Sigmoid colon (tissue), 7 donors: Measurements from ENCODE around the gene IPCEF1. TPM values are rescaled to one million over a fixed set of nuclear protein-coding genes. Genes with fewer than 3 reads are reported as not detected.
"Not testable (repeated sequence)": the region's sequence is repeated elsewhere in the genome, so short reads cannot be mapped to it uniquely, and the experiment has no call there.

Source experiments
- DNase-seq: peaks from one replicate; pipeline ENCODE4 v3.0.0-alpha.2; 2019
- H3K27ac ChIP-seq, 4 donors: fragments of 200-600 bp; sonication (generic); one replicate each; pipeline ENCODE4 v1.5.1; 2016 to 2019; ENCODE audit warnings: mild to moderate bottlenecking in 1 of 4
- H3K27me3 ChIP-seq, 3 donors: fragments of 200-600 bp; sonication (generic); one replicate each; pipeline ENCODE4 v1.5.1; 2019; ENCODE audit warnings: mild to moderate bottlenecking in 1 of 3
- H3K36me3 ChIP-seq, 4 donors: fragments of 200-600 bp; sonication (generic); one replicate each; pipeline ENCODE4 v1.5.1; 2016 to 2019
- H3K4me1 ChIP-seq, 4 donors: fragments of 200-600 bp; sonication (generic); one replicate each; pipeline ENCODE4 v1.5.1; 2017 to 2019
- H3K4me3 ChIP-seq, 4 donors: fragments of 200-600 bp; sonication (generic); one replicate each; pipeline ENCODE4 v1.5.1; 2017 to 2019; ENCODE audit warnings: mild to moderate bottlenecking in 2 of 4, moderate library complexity in 1 of 4
- H3K9me3 ChIP-seq, 4 donors: fragments of 200-600 bp in 3 of 4; sonication (generic) in 3 of 4; one replicate each; pipeline versions ENCODE4 v1.5.1 to v1.6.1; 2013 to 2019
- EP300 ChIP-seq, 4 donors: sonication (generic); formaldehyde crosslinking; IDR thresholded peaks; one replicate each; pipeline ENCODE4 v1.6.1; 2017; ENCODE audit warnings: antibody characterized with exemption in 4 of 4
- POLR2A ChIP-seq, 2 donors: fragments of 450-650 bp; IDR thresholded peaks; one replicate each; pipeline ENCODE4 v1.6.1; 2016; ENCODE audit warnings: antibody characterized with exemption in 2 of 2, mild to moderate bottlenecking in 2 of 2, moderate library complexity in 2 of 2
- POLR2AphosphoS5 ChIP-seq, 4 donors: sonication (generic); formaldehyde crosslinking; IDR thresholded peaks; one replicate each; pipeline ENCODE4 v1.6.1; 2017; ENCODE audit warnings: antibody characterized with exemption in 4 of 4
- WGBS, 2 donors: extraction: QIAGEN DNeasy Blood & Tissue Kit; methylation state at CpG; one replicate each; pipeline ENCODE4 v1.1.7; 2013; 5-methylcytosine and 5-hydroxymethylcytosine counted together
- intact Hi-C: fragments of 100-400 bp; cut with DNase I; formaldehyde crosslinking; loops from one replicate; pipeline ENCODE4 v1.15.1; 2023
- polyA plus RNA-seq, 3 donors: library from polyadenylated mRNA; stranded (reverse); fragments of 200-250 nt; gene quantifications; one replicate each; pipeline ENCODE4 v1.2.3, GENCODE V29; 2013
- total RNA-seq, 4 donors: library from RNA; depleted of rRNA; stranded (reverse); fragments of >200 nt; gene quantifications; one replicate each; pipeline ENCODE4 v1.1.0, GENCODE V29; 2016
- TF ChIP-seq, protein P1 (sequence below), 4 experiments: fragments of 450-650 bp in 3 of 4; fragments of 200-600 bp in 1 of 4; IDR thresholded peaks; one replicate each; pipeline ENCODE4 v1.5.1; 2016 to 2019; ENCODE audit warnings: antibody characterized with exemption in 4 of 4, mild to moderate bottlenecking in 3 of 4, moderate library complexity in 2 of 4
- donor health status: healthy with polysubstance abuse.
- donor health status: Bipolar disorder and iron deficiency.
- donor health status: healthy.

IPCEF1 gene
- total and polyA plus RNA-seq, 7 donors = 0.28 to 5.5 (median 0.71) TPM

DNA sequence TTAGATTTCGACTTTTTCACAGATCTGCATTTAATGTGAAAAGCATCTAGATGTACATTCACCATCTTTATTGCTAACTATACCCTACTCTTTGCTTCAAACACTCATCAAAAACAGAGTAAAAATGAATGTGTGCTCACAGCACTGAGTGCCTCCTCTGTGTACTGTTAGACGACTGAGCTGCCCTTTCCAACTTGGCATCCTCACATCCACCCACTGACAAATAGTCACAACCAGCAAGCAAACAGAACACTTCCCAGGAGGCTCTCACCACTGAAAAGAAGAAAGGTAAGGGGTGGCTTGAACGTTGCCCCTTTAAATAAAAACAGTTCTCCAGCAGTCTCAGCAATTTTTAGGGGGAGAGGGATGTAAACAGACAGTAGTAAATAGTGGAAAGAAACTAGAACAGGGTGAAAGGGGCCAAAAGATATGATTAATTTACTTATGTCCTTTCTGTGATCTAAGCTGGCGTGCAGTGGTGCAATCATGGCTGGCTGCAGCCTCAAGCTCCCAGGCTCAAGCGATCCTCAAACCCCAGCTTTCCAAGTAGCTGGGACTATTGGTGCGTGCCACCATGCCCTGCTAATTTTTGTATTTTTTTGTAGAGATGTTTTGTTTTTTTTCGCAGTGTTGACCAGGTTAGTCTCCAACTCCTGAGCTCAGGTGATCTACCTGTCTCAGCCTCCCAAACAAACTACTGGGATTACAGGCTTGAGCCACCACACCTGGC lies 48.7 kb downstream of the IPCEF1 start:
- Histone ChIP-seq H3K4me1 (no peaks in the 10 kb centered on the region), H3K9me3 (no peaks in the 10 kb centered on the region), H3K36me3 (no peaks in the 10 kb centered on the region), H3K27me3 (no peaks in the 10 kb centered on the region), H3K4me3 (no peak overlapping the region), H3K27ac (no peak overlapping the region)
- TF ChIP-seq POLR2AphosphoS5 (IDR thresholded peaks at IDR 0.05) = no peak
- TF ChIP-seq, protein P1, sequence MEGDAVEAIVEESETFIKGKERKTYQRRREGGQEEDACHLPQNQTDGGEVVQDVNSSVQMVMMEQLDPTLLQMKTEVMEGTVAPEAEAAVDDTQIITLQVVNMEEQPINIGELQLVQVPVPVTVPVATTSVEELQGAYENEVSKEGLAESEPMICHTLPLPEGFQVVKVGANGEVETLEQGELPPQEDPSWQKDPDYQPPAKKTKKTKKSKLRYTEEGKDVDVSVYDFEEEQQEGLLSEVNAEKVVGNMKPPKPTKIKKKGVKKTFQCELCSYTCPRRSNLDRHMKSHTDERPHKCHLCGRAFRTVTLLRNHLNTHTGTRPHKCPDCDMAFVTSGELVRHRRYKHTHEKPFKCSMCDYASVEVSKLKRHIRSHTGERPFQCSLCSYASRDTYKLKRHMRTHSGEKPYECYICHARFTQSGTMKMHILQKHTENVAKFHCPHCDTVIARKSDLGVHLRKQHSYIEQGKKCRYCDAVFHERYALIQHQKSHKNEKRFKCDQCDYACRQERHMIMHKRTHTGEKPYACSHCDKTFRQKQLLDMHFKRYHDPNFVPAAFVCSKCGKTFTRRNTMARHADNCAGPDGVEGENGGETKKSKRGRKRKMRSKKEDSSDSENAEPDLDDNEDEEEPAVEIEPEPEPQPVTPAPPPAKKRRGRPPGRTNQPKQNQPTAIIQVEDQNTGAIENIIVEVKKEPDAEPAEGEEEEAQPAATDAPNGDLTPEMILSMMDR (IDR thresholded peaks at IDR 0.05) = no peak
- TF ChIP-seq POLR2A (IDR thresholded peaks at IDR 0.05) = no peak
- TF ChIP-seq EP300 (IDR thresholded peaks at IDR 0.05) = no peak
- no peak for DNase-seq
- intact Hi-C loops = no loop called here
- 88 to 91% methylated on average over 7 of the region's 7 CpGs for WGBS, 2 donors

DNA sequence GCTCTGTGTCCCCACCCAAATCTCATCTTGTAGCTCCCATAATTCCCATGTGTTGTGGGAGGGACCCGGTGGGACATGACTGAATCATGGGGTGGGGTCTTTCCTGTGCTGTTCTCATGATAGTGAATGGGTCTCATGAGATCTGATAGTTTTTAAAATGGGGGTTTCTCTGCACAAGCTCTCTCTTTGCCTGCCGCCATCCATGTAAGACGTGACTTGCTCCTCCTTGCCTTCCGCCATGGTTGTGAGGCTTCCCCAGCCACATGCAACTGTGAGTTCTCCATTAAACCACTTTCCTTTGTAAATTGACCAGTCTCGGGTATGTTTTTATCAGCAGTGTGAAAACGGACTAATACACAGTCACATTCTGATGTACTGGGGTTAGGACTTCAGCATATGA lies 49.5 kb downstream of the IPCEF1 start:
- H3K27ac ChIP-seq, H3K27me3 ChIP-seq, intact Hi-C loops: not testable (repeated sequence)

DNA sequence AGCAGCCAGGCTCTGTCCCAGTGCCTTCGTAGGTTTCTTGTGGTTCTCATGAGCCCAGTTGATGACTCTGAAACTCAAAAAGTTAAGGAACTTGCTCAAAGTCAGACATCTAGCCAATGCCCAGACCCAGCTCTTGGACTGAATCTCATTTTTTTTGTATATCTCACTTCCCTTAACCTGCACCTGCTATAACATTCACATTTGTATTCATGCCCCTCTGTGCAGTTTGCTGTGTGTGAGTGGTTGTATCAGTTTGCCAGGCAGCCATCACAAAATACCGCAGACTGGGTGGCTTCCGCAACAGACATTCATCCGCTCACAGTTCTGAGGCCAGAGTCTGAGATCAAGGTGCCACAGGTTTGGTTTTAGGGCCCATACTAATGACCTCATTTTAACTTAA lies 49.9 kb downstream of the IPCEF1 start:
- no peak overlapping the region for H3K27ac ChIP-seq
- H3K9me3 ChIP-seq = no peaks in the 10 kb centered on the region
- H3K36me3 ChIP-seq = no peaks in the 10 kb centered on the region
- intact Hi-C loops = no loop called here
- H3K4me1 ChIP-seq = peaks cover 0 to under 1% (median 0%) of the 10 kb centered on the region in 4 donors
- no peaks in the 10 kb centered on the region for H3K27me3 ChIP-seq
- DNase-seq = no peak
- WGBS, 2 donors = 88 to 96% methylated on average over 4 of the region's 4 CpGs
- no peak overlapping the region for H3K4me3 ChIP-seq
- no peak for TF ChIP-seq EP300 (IDR thresholded peaks at IDR 0.05)
- TF ChIP-seq POLR2AphosphoS5 (IDR thresholded peaks at IDR 0.05) = no peak
- TF ChIP-seq, protein P1 (IDR thresholded peaks at IDR 0.05) = no peak
- no peak for TF ChIP-seq POLR2A (IDR thresholded peaks at IDR 0.05)

More for the DNA sequence above, 49.5 kb downstream of the IPCEF1 start:
- H3K36me3 ChIP-seq, H3K4me1 ChIP-seq, H3K4me3 ChIP-seq, DNase-seq, H3K9me3 ChIP-seq: not testable (repeated sequence)
- 92 to 95% methylated on average over 6 of the region's 6 CpGs for WGBS, 2 donors

DNA sequence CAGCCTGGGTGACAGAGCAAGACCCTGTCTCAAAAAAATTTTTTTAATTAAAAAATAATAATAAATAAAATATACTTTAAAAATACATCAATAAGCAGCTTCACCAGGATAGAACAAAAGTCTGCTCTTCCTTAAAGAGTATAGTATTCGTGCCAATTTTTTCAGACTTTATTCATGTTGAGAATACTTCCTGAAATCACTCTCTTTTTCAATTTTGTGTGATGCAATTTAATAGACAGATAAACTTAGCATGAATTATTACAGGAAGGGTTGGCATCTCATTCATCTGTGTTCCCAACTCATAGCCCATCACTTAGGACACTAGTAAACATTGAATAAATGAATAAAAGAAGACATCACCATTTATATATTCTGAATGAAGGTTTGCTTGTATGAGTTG lies 52.4 kb downstream of the IPCEF1 start:
- no peak for TF ChIP-seq POLR2A (IDR thresholded peaks at IDR 0.05)
- TF ChIP-seq, protein P1 (IDR thresholded peaks at IDR 0.05) = no peak
- TF ChIP-seq EP300 (IDR thresholded peaks at IDR 0.05) = no peak
- no peak for TF ChIP-seq POLR2AphosphoS5 (IDR thresholded peaks at IDR 0.05)
- Histone ChIP-seq H3K36me3 (no peaks in the 10 kb centered on the region), H3K27ac (no peak overlapping the region), H3K9me3 (no peaks in the 10 kb centered on the region), H3K27me3 (no peaks in the 10 kb centered on the region), H3K4me1 (peaks cover 0 to 10% (median 1%) of the 10 kb centered on the region in 4 donors), H3K4me3 (no peak overlapping the region)
- DNase-seq = no peak
- intact Hi-C loops = no loop called here
- 75 to 95% methylated on average over 1 of the region's 1 CpG for WGBS, 2 donors

DNA sequence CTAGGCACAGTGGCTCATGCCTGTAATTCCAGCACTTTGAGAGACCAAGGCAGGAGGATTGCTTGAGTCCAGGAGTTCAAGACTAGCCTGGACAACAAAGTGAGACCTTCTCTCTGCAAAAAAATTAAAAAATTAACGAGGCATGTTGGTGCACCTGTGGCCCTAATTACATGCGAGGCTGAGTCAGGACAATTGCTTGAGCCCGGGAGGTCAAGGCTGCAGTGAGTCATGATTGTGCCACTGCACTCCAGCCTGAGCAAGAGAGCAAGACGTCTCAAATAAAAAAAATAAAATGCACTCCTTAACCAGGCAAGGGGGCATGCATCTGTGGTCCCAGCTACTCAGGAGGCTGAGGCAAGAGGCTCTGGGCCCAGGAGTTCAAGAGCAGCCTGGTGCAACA lies 53.0 kb downstream of the IPCEF1 start:
- 47 to 76% methylated on average over 4 of the region's 4 CpGs for WGBS, 2 donors
- intact Hi-C loops, H3K4me1 ChIP-seq: not testable (repeated sequence)

More for the DNA sequence above, 53.0 kb downstream of the IPCEF1 start:
- not testable (repeated sequence) for DNase-seq, H3K27ac ChIP-seq, H3K9me3 ChIP-seq, H3K4me3 ChIP-seq, H3K27me3 ChIP-seq, H3K36me3 ChIP-seq
